Panc1 (cell line): ENCODE data around the gene PDK4. TPM values are rescaled to one million over a fixed set of nuclear protein-coding genes. Genes with fewer than 3 reads are reported as not detected.

Experiments used
- ATAC-seq: fragments of 200-7000 bp; cut with Tn5 transposase; 2 replicates; pipeline ENCODE4 v1.9.1; 2020; ENCODE audit warnings: mild to moderate bottlenecking, moderate library complexity
- BruUV-seq: library from RNA; stranded (reverse); fragments of 400-500 nt; replicated peaks from 2 replicates; lab custom pipeline; 2021; lab: Mats Ljungman, UMichigan
- CTCF ChIA-PET: fragments of 300-600 bp; sonication (Branson Sonifier 250); formaldehyde crosslinking; loops from one replicate; lab custom pipeline; 2022; ENCODE audit warnings: antibody characterized with exemption; lab: Charles Lee
- POLR2A ChIA-PET: fragments of 300-600 bp; sonication (Branson Sonifier 250); formaldehyde crosslinking; loops from one replicate; lab custom pipeline; 2022; ENCODE audit warnings: antibody characterized with exemption; lab: Charles Lee
- DNase-seq: peaks from one replicate; pipeline ENCODE4 v3.0.0-alpha.2; 2010; ENCODE audit warnings: low read depth, low spot score
- H3K27ac ChIP-seq: 2 replicates; pipeline ENCODE4 v1.5.1; 2011; ENCODE audit warnings: mild to moderate bottlenecking, low read length, inconsistent platforms
- H3K27me3 ChIP-seq: fragments of 200-500 bp; sonication (Bioruptor generic); 2 replicates; pipeline ENCODE4 v1.6.0; 2014; ENCODE audit warnings: low read length, inconsistent platforms; ENCODE audit not compliant: control insufficient read depth, insufficient read depth
- H3K36me3 ChIP-seq: fragments of 200-500 bp; sonication (Bioruptor generic); 2 replicates; pipeline ENCODE4 v1.5.1; 2014; ENCODE audit warnings: inconsistent platforms, mild to moderate bottlenecking, low read length, moderate library complexity; ENCODE audit not compliant: control insufficient read depth, insufficient read depth
- H3K4me1 ChIP-seq: 2 replicates; pipeline ENCODE4 v1.5.1; 2011; ENCODE audit warnings: inconsistent platforms, mild to moderate bottlenecking, low read length, moderate library complexity; ENCODE audit not compliant: control insufficient read depth, insufficient read depth
- H3K4me3 ChIP-seq, 2 experiments: 2 replicates each; pipeline ENCODE4 v1.5.1; 2011 to 2012; ENCODE audit warnings: low read depth in 2 of 2, low read length in 2 of 2, mild to moderate bottlenecking in 2 of 2, inconsistent platforms in 1 of 2, moderate library complexity in 1 of 2
- H3K9me3 ChIP-seq: fragments of 200-500 bp; sonication (Bioruptor generic); 2 replicates; pipeline ENCODE4 v1.5.1; 2014; ENCODE audit warnings: low read depth, mild to moderate bottlenecking, inconsistent platforms, low read length, moderate library complexity; ENCODE audit not compliant: control insufficient read depth, insufficient read depth
- POLR2AphosphoS5 ChIP-seq: IDR thresholded peaks from 2 replicates; pipeline ENCODE4 v1.6.1; 2012; ENCODE audit warnings: mild to moderate bottlenecking, low read depth, low read length, moderate library complexity
- SIN3A ChIP-seq: IDR thresholded peaks from 2 replicates; pipeline ENCODE4 v1.6.1; 2012; ENCODE audit warnings: low read depth, mild to moderate bottlenecking, low read length, moderate library complexity, borderline replicate concordance; ENCODE audit not compliant: insufficient read depth
- TCF7L2 ChIP-seq: IDR thresholded peaks from 2 replicates; pipeline ENCODE4 v1.6.1; 2011; ENCODE audit warnings: mild to moderate bottlenecking, low read depth, low read length, inconsistent platforms
- in situ Hi-C: cut with HindIII; loops from 2 replicates; pipeline ENCODE4 v1.10.0; 2016; ENCODE audit warnings: low sequenced_read_pairs, low pct_unique_long_range_greater_than_20kb
- intact Hi-C: fragments of 100-400 bp; cut with micrococcal nuclease; formaldehyde crosslinking; loops from one replicate; pipeline ENCODE4 v1.10.0; 2022; ENCODE audit not compliant: unreplicated experiment
- total RNA-seq: library from RNA; stranded (reverse); gene quantifications from one replicate; pipeline ENCODE4 v1.2.1, GENCODE V29; 2021; ENCODE audit not compliant: unreplicated experiment
- TF ChIP-seq, protein P1 (sequence below): fragments of 450-650 bp; IDR thresholded peaks from 2 replicates; pipeline ENCODE4 v1.5.1; 2017; ENCODE audit warnings: mild to moderate bottlenecking
- TF ChIP-seq, protein P2 (sequence below), 2 experiments: IDR thresholded peaks; 2 replicates each; pipeline ENCODE4 v1.6.1; 2011 to 2012; ENCODE audit warnings: low read depth in 2 of 2, control low read depth in 1 of 2, low read length in 1 of 2, mild to moderate bottlenecking in 1 of 2, moderate library complexity in 1 of 2; ENCODE audit not compliant: insufficient read depth in 1 of 2

Gene PDK4
- total RNA-seq, 1 experiment from 2014 or later, result 1.4 TPM

DNA sequence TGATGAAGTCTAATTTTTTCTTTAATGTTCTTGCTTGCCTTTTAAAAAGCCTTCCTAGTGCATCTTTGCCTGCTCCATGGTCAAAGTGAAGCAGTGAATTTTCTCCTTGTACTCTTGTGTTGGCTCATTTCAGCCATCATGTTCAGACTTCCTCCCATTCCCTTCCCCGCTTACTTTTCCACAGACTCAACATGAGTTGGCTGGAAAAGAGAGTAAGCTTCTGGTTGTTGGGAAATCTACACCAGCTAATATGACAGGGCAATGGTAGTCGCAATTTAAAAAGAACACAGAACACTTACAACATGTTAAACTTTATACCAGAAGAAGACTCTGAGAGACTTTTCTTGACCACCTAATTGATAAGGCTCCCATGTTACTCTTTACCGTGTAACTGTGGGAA is 24.3 kb upstream of the PDK4 start:
- Histone ChIP-seq H3K36me3 (no peaks in the 10 kb centered on the region), H3K27ac (no peak overlapping the region), H3K9me3 (no peaks in the 10 kb centered on the region), H3K4me1 (no peaks in the 10 kb centered on the region), H3K4me3 (no peak overlapping the region), H3K27me3 (no peaks in the 10 kb centered on the region)
- no TSS peak for BruUV-seq
- ATAC-seq, result no peak
- no peak for DNase-seq
- CTCF ChIA-PET, result no interaction called here
- TF ChIP-seq POLR2AphosphoS5 (no peak), TCF7L2 (no peak), SIN3A (no peak)
- TF ChIP-seq, protein P1, sequence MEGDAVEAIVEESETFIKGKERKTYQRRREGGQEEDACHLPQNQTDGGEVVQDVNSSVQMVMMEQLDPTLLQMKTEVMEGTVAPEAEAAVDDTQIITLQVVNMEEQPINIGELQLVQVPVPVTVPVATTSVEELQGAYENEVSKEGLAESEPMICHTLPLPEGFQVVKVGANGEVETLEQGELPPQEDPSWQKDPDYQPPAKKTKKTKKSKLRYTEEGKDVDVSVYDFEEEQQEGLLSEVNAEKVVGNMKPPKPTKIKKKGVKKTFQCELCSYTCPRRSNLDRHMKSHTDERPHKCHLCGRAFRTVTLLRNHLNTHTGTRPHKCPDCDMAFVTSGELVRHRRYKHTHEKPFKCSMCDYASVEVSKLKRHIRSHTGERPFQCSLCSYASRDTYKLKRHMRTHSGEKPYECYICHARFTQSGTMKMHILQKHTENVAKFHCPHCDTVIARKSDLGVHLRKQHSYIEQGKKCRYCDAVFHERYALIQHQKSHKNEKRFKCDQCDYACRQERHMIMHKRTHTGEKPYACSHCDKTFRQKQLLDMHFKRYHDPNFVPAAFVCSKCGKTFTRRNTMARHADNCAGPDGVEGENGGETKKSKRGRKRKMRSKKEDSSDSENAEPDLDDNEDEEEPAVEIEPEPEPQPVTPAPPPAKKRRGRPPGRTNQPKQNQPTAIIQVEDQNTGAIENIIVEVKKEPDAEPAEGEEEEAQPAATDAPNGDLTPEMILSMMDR, result no peak
- TF ChIP-seq, protein P2, sequence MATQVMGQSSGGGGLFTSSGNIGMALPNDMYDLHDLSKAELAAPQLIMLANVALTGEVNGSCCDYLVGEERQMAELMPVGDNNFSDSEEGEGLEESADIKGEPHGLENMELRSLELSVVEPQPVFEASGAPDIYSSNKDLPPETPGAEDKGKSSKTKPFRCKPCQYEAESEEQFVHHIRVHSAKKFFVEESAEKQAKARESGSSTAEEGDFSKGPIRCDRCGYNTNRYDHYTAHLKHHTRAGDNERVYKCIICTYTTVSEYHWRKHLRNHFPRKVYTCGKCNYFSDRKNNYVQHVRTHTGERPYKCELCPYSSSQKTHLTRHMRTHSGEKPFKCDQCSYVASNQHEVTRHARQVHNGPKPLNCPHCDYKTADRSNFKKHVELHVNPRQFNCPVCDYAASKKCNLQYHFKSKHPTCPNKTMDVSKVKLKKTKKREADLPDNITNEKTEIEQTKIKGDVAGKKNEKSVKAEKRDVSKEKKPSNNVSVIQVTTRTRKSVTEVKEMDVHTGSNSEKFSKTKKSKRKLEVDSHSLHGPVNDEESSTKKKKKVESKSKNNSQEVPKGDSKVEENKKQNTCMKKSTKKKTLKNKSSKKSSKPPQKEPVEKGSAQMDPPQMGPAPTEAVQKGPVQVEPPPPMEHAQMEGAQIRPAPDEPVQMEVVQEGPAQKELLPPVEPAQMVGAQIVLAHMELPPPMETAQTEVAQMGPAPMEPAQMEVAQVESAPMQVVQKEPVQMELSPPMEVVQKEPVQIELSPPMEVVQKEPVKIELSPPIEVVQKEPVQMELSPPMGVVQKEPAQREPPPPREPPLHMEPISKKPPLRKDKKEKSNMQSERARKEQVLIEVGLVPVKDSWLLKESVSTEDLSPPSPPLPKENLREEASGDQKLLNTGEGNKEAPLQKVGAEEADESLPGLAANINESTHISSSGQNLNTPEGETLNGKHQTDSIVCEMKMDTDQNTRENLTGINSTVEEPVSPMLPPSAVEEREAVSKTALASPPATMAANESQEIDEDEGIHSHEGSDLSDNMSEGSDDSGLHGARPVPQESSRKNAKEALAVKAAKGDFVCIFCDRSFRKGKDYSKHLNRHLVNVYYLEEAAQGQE (IDR thresholded peaks at IDR 0.05; ENCODE audit: insufficient read depth in 1 of 2, low read depth in 2 of 2, low read length in 1 of 2), result no peak
- intact Hi-C loops, result no loop called here
- POLR2A ChIA-PET, result no interaction called here
- in situ Hi-C loops, result no loop called here

DNA sequence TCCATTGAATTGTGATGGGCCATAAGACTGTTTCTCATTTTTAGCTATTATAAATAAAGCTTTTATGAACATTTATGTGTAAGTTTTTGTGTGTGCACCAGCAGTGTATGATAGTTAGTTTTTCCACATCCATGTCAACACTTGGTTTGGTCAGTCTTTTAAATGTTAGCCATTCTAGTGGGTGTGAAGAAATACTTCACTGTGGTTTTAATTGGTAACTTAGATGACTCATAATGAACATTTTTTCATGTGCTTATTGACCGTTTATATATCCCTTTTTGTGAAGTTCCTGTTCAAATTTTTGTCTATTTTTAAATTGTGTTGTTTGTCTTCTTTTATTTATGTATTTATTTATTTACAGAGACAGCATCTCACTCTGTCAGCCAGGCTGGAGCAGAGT is 23.6 kb upstream of the PDK4 start:
- ChIA-PET CTCF (no interaction called here), POLR2A (no interaction called here)
- Histone ChIP-seq H3K36me3 (no peaks in the 10 kb centered on the region), H3K4me1 (no peaks in the 10 kb centered on the region), H3K4me3 (no peak overlapping the region), H3K9me3 (no peaks in the 10 kb centered on the region), H3K27me3 (no peaks in the 10 kb centered on the region), H3K27ac (no peak overlapping the region)
- DNase-seq (no peak), ATAC-seq (no peak)
- BruUV-seq, result no TSS peak
- in situ Hi-C loops (no loop called here), intact Hi-C loops (no loop called here)
- TF ChIP-seq SIN3A (no peak), POLR2AphosphoS5 (no peak), TCF7L2 (no peak)
- TF ChIP-seq, protein P1, result no peak
- TF ChIP-seq, protein P2 (IDR thresholded peaks at IDR 0.05; ENCODE audit: insufficient read depth in 1 of 2, low read depth in 2 of 2, low read length in 1 of 2), result no peak
